B cell (primary cell): Measurements from ENCODE around the gene ANXA10.

Experiments
- CTCF ChIP-seq: fragments of 200-600 bp; IDR thresholded peaks from one replicate; pipeline ENCODE4 v1.8.0; 2022; ENCODE audit warnings: antibody characterized with exemption, mild to moderate bottlenecking
- EZH2 ChIP-seq: IDR thresholded peaks from 2 replicates; pipeline ENCODE4 v1.6.1; 2012; ENCODE audit warnings: borderline replicate concordance, low read depth, mild to moderate bottlenecking, moderate library complexity, low read length; ENCODE audit not compliant: insufficient read depth, poor library complexity, severe bottlenecking

GRCh38 chr4:168077726-168078239, 14.6 kb upstream of the ANXA10 start:
- no peak for TF ChIP-seq CTCF
- no peak for TF ChIP-seq EZH2
